Activated T-helper 2 cell treated with anti-CD3 and anti-CD28 coated beads, Interferon-gamma antibody, Interleukin-2, Interleukin-4, amounts not matched to agents 10 μg/mL and 5 μg/mL and 100 μg/mL, durations not matched to agents 14 hours and 24 hours and 36 hours (primary cell): Measurements from ENCODE around the gene CWC25. TPM values are rescaled to one million over a fixed set of nuclear protein-coding genes. Genes with fewer than 3 reads are reported as not detected.

ENCODE experiments used
- DNase-seq: peaks from one replicate; pipeline ENCODE4 v3.0.0; 2021; ENCODE audit warnings: low spot score
- H3K27ac Mint-ChIP-seq: one replicate; pipeline ENCODE4 v1.8.0; 2021; ENCODE audit warnings: mixed read lengths
- H3K27me3 Mint-ChIP-seq: one replicate; pipeline ENCODE4 v1.8.0; 2021; ENCODE audit warnings: low read depth, mixed read lengths
- H3K36me3 Mint-ChIP-seq: one replicate; pipeline ENCODE4 v1.8.0; 2021; ENCODE audit warnings: low read depth, mixed read lengths
- H3K4me1 Mint-ChIP-seq: one replicate; pipeline ENCODE4 v1.8.0; 2021; ENCODE audit warnings: low read depth, mixed read lengths
- H3K4me3 Mint-ChIP-seq: one replicate; pipeline ENCODE4 v1.8.0; 2021; ENCODE audit warnings: low read depth, mild to moderate bottlenecking, moderate library complexity, mixed read lengths
- H3K9me3 Mint-ChIP-seq: one replicate; pipeline ENCODE4 v1.8.0; 2021; ENCODE audit warnings: mixed read lengths
- intact Hi-C: fragments of 100-400 bp; cut with micrococcal nuclease; formaldehyde crosslinking; loops from one replicate; pipeline ENCODE4 v1.15.1; 2023
- total RNA-seq: library from RNA; stranded (reverse); gene quantifications from 2 replicates; pipeline ENCODE4 v1.2.3, GENCODE V29; 2022

Gene CWC25
- total RNA-seq: 23.0 and 26.4 TPM in 2 replicates

- intact Hi-C loops: loop anchor here (1.0 kb wide), 3 partner anchors 28 to 124 kb away; partner anchors contain the start of genes PSMB3 and RPL23
- peaks cover 24% of the 10 kb centered on the region for H3K36me3 Mint-ChIP-seq
- peak within 1 kb of the TSS; percentile 98 for H3K4me3 Mint-ChIP-seq
- H3K27me3 Mint-ChIP-seq: no peaks in the 10 kb centered on the region
- no peaks in the 10 kb centered on the region for H3K9me3 Mint-ChIP-seq
- peak; percentile 97 for DNase-seq
- H3K4me1 Mint-ChIP-seq: peaks cover 20% of the 10 kb centered on the region
- H3K27ac Mint-ChIP-seq: peak within 1 kb of the TSS; percentile 99
Observed at GRCh38 chr17:38824899-38825761, at the start of gene CWC25. Gene CWC25 (minus strand): TSS chr17:38825321. CDS start chr17:38825183, 138 bp downstream.

DNA sequence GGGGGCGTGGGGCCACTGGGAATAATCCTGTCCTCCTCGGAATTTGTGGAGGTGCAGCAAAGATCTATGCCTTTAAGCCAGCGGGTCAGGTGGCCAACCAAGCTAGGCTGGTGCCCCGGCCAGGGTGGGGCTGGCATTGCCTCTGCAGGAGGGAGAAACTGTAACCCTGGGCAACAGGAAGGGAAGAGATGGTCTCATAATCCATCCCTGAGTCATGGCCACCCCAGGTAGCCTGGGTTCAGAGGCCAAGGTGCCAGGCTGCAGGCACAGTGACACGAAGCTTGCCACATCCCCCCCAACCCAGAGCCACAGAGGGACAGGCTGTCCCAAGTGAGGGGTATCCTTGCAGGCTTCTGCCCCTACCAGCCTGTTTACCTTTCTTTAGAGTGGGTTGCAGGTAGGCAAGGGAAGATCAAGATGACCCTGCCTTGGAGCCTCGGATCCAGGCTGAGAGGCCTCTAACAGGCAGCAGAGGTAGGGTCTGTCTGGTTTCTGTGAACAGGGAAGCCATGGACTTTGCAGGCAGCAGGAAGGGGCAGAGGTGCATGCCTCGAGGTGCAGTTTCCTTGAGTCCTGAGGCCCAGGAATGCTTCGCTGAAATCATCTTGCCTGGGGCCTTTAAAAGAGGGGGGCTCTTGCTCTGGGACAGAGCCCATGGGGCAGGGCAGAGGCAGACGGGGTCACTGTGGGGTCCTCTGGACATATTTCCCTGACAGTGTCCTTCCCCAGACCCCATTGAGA is 48.7 kb upstream of the CWC25 start:
- no peak for DNase-seq
- H3K36me3 Mint-ChIP-seq: peaks cover 38% of the 10 kb centered on the region
- no peaks in the 10 kb centered on the region for H3K27me3 Mint-ChIP-seq
- intact Hi-C loops: loop anchor here (5.0 kb wide), 2 partner anchors 172 to 278 kb away; partner anchors contain the start of gene PLXDC1
- no peak overlapping the region for H3K27ac Mint-ChIP-seq
- H3K9me3 Mint-ChIP-seq: no peaks in the 10 kb centered on the region
- no peak overlapping the region for H3K4me3 Mint-ChIP-seq
- peaks cover 45% of the 10 kb centered on the region for H3K4me1 Mint-ChIP-seq

- Mint-ChIP-seq H3K27me3 (no peaks in the 10 kb centered on the region), H3K4me1 (peaks cover 45% of the 10 kb centered on the region), H3K27ac (no peak overlapping the region), H3K4me3 (peak overlapping the region; percentile 26), H3K9me3 (no peaks in the 10 kb centered on the region), H3K36me3 (peaks cover 28% of the 10 kb centered on the region)
- intact Hi-C loops: loop anchor here (5.0 kb wide), 2 partner anchors 171 to 279 kb away; partner anchors contain the start of gene PLXDC1
- no peak for DNase-seq
Observed at GRCh38 chr17:38872671-38873385, 47.7 kb upstream of the CWC25 start.

- Mint-ChIP-seq H3K27me3 (no peaks in the 10 kb centered on the region), H3K4me1 (peaks cover 46% of the 10 kb centered on the region), H3K4me3 (peak overlapping the region; percentile 98), H3K9me3 (no peaks in the 10 kb centered on the region), H3K27ac (peak overlapping the region; percentile 81), H3K36me3 (peaks cover 26% of the 10 kb centered on the region)
- DNase-seq: no peak
- intact Hi-C loops: loop anchor here (5.0 kb wide), 2 partner anchors 170 to 280 kb away; partner anchors contain the start of gene PLXDC1
Observed at GRCh38 chr17:38872027-38872511, 46.9 kb upstream of the CWC25 start.

GRCh38 chr17:38871247-38872015 is 46.3 kb upstream of the CWC25 start:
- DNase-seq: peak; percentile 61
- H3K36me3 Mint-ChIP-seq: peaks cover 19% of the 10 kb centered on the region

DNA sequence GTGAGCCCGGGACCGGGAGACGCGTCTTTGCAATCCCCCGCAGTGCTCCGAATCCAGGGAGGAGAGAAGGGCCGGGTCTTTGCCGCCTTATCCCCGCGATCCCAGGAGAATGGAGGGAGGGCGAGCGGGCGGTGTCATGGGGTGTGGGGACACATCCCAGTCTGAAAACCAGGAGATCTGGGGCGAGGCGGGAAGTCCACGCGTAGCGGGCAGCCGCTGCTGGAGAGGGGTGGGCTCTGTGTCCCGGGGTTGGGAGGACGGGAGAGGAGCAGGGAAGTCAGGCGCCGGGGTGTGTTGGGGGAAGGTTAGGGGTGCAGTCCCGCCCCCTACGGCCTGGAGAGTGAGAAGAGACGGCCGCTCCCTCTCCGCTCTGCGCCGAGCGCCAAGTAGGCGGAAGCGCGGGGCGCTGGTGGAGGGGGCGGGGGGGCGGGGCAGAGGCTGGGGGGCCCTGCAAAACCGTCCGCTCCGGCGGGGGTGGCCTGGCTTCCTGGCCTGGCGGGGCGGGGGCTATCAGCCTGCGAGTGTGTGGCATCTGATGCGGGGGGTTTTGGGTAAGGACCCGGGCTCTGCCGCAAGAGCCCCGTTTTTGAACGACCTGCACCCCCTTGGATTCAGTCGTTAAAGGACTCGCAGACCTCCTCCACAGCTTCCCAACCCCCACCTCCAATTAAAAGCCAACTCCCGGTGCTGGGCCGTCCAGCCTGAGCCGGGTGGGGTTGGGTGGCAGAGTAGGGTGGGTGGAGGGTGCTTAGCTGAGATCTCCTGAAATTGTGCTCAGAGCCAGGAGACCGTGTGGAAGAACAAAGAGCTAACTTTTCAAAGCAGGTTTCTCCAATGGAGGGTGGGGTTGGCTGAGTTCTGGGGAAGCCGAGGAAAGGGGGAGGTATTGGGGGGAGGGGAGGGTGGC is 45.4 kb upstream of the CWC25 start:
- peaks cover 18% of the 10 kb centered on the region for H3K36me3 Mint-ChIP-seq
- intact Hi-C loops: loop anchor here (1.0 to 5.0 kb wide), 4 partner anchors 28 to 282 kb away; partner anchors contain the start of gene PLXDC1

More at GRCh38 chr17:38871247-38872015, 46.3 kb upstream of the CWC25 start:
- no peaks in the 10 kb centered on the region for H3K9me3 Mint-ChIP-seq
- no peaks in the 10 kb centered on the region for H3K27me3 Mint-ChIP-seq
- intact Hi-C loops: loop anchor here (1.0 to 5.0 kb wide), 4 partner anchors 27 to 281 kb away; partner anchors contain the start of gene PLXDC1
- peak overlapping the region; percentile 98 for H3K4me3 Mint-ChIP-seq
- peaks cover 43% of the 10 kb centered on the region for H3K4me1 Mint-ChIP-seq
- H3K27ac Mint-ChIP-seq: peak overlapping the region; percentile 81

GRCh38 chr17:38869526-38870258 is 44.6 kb upstream of the CWC25 start, which contains the start of gene LASP1:
Gene LASP1 (plus strand): TSS chr17:38870058. CDS start chr17:38870190, 132 bp downstream.
- peaks cover 43% of the 10 kb centered on the region for H3K4me1 Mint-ChIP-seq

More for the DNA sequence above, 45.4 kb upstream of the CWC25 start:
- H3K27me3 Mint-ChIP-seq: no peaks in the 10 kb centered on the region
- DNase-seq: peak; percentile 71
- H3K4me1 Mint-ChIP-seq: peaks cover 43% of the 10 kb centered on the region
- peak overlapping the region; percentile 98 for H3K4me3 Mint-ChIP-seq
- H3K9me3 Mint-ChIP-seq: no peaks in the 10 kb centered on the region
- H3K27ac Mint-ChIP-seq: peak overlapping the region; percentile 91

GRCh38 chr17:38868817-38869525 is 43.9 kb upstream of the CWC25 start:
- Mint-ChIP-seq H3K4me1 (peaks cover 41% of the 10 kb centered on the region), H3K27ac (peak overlapping the region; percentile 90), H3K9me3 (no peaks in the 10 kb centered on the region), H3K4me3 (peak overlapping the region; percentile 93), H3K36me3 (peaks cover 18% of the 10 kb centered on the region), H3K27me3 (no peaks in the 10 kb centered on the region)
- intact Hi-C loops: loop anchor here (1.0 to 5.0 kb wide), 4 partner anchors 15 to 192 kb away; partner anchors contain the start of genes PIP4K2B and PSMB3
- DNase-seq: peak; percentile 82

More at GRCh38 chr17:38869526-38870258, 44.6 kb upstream of the CWC25 start, which contains the start of gene LASP1:
- no peaks in the 10 kb centered on the region for H3K27me3 Mint-ChIP-seq
- H3K4me3 Mint-ChIP-seq: peak within 1 kb of the TSS; percentile 98
- H3K36me3 Mint-ChIP-seq: peaks cover 18% of the 10 kb centered on the region
- DNase-seq: peak; percentile 86
- intact Hi-C loops: loop anchor here (2.0 to 5.0 kb wide), 6 partner anchors 57 to 283 kb away; partner anchors contain the start of genes PIP4K2B, PLXDC1 and PSMB3
- no peaks in the 10 kb centered on the region for H3K9me3 Mint-ChIP-seq
- H3K27ac Mint-ChIP-seq: peak within 1 kb of the TSS; percentile 91

DNA sequence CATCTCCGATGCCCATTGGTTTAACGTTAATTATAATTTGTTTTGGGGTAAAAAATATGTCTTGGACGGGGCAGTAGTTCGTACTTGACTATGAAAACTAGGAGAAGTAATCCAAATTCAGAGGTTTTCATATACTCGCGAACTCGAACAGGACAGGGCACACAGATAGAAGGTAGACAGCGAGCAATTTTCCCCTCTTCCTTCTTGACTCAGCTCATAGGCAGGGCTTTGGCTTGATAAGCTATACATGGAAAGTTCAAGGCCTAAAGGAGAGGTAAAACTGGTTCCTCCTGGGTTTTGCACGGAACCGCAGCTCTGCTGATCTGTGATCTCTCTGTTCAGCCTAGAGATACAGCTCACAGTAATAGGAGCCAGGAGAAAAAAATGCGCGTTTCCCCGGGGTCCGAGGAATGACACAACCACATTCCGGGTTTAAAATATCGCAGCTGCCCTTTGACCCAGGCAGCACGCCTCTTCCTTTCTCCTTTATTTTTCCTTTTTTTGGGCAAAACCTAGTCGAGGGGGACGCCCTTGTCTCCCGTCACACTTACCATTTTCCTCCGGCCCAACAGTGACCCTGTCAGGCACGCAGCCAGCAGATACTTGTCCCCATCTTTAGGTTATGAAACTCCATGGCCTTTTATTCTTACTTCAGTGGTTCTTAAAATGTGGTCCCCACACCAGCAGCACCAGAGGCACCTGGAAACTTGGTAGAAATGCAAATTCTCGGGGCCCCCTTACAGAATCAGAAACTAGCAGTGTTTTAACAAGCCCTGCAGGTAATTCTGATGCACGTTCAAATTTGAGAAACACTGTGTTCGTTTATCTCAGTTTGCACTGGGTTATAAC is 43.1 kb upstream of the CWC25 start:
- H3K27me3 Mint-ChIP-seq: no peaks in the 10 kb centered on the region
- peaks cover 36% of the 10 kb centered on the region for H3K4me1 Mint-ChIP-seq
- H3K9me3 Mint-ChIP-seq: no peaks in the 10 kb centered on the region
- H3K27ac Mint-ChIP-seq: peak overlapping the region; percentile 90
- DNase-seq: no peak
- intact Hi-C loops: loop anchor here (1.0 to 5.0 kb wide), 4 partner anchors 14 to 191 kb away; partner anchors contain the start of genes PIP4K2B and PSMB3
- peaks cover 18% of the 10 kb centered on the region for H3K36me3 Mint-ChIP-seq
- peak overlapping the region; percentile 93 for H3K4me3 Mint-ChIP-seq
